OCI-LY1 (cell line): ENCODE results near the gene RNF121.

Source experiments
- H2AFZ ChIP-seq: fragments of 200-600 bp; sonication (generic), shearing (Covaris generic); 2 replicates; pipeline ENCODE4 v1.6.0; 2014; ENCODE audit warnings: antibody characterized with exemption, mild to moderate bottlenecking, low read length
- H3F3A ChIP-seq: fragments of 200-600 bp; sonication (generic), shearing (Covaris generic); 2 replicates; pipeline ENCODE4 v1.6.0; 2014; ENCODE audit warnings: mild to moderate bottlenecking, antibody characterized with exemption, low read length, moderate library complexity; ENCODE audit not compliant: insufficient read depth
- H3K27ac ChIP-seq: fragments of 200-600 bp; sonication (generic); 2 replicates; pipeline ENCODE4 v1.5.1; 2014; ENCODE audit warnings: low read length, mixed run types, mild to moderate bottlenecking, low read depth; ENCODE audit not compliant: poor library complexity, severe bottlenecking
- H3K27me3 ChIP-seq: fragments of 200-600 bp; sonication (generic); 2 replicates; pipeline ENCODE4 v1.6.0; 2014; ENCODE audit warnings: antibody characterized with exemption, mild to moderate bottlenecking, low read length, moderate library complexity; ENCODE audit not compliant: insufficient read depth
- H3K36me3 ChIP-seq: fragments of 200-600 bp; sonication (generic); 2 replicates; pipeline ENCODE4 v1.6.1; 2014; ENCODE audit warnings: mild to moderate bottlenecking, antibody characterized with exemption, low read length, moderate library complexity, mixed read lengths; ENCODE audit not compliant: insufficient read depth
- H3K4me1 ChIP-seq: fragments of 200-600 bp; sonication (generic); 2 replicates; pipeline ENCODE4 v1.5.1; 2014; ENCODE audit warnings: mild to moderate bottlenecking, low read length, moderate library complexity; ENCODE audit not compliant: insufficient read depth, severe bottlenecking
- H3K4me2 ChIP-seq: fragments of 200-600 bp; sonication (generic), shearing (Covaris generic); 2 replicates; pipeline ENCODE4 v1.6.1; 2014; ENCODE audit warnings: low read length
- H3K4me3 ChIP-seq: fragments of 200-600 bp; sonication (generic); 2 replicates; pipeline ENCODE4 v1.5.1; 2014; ENCODE audit warnings: low read length, low read depth, mild to moderate bottlenecking, mixed read lengths; ENCODE audit not compliant: poor library complexity, severe bottlenecking
- H3K79me2 ChIP-seq: fragments of 200-600 bp; shearing (Covaris generic); 2 replicates; pipeline ENCODE4 v1.6.1; 2016; ENCODE audit warnings: mixed run types, low read length, mixed read lengths; ENCODE audit not compliant: insufficient read depth
- H3K9ac ChIP-seq: fragments of 200-600 bp; sonication (generic), shearing (Covaris generic); 2 replicates; pipeline ENCODE4 v1.6.1; 2014; ENCODE audit warnings: mild to moderate bottlenecking, low read length, mixed read lengths
- H3K9me2 ChIP-seq: fragments of 200-600 bp; sonication (generic), shearing (Covaris generic); 2 replicates; pipeline ENCODE4 v1.6.1; 2014; ENCODE audit warnings: low read depth, mild to moderate bottlenecking, low read length, mixed read lengths
- H3K9me3 ChIP-seq: fragments of 200-600 bp; shearing (Covaris generic); 2 replicates; pipeline ENCODE4 v1.6.1; 2014; ENCODE audit warnings: low read length, mixed read lengths
- H4K20me1 ChIP-seq: fragments of 200-600 bp; sonication (generic), shearing (Covaris generic); 2 replicates; pipeline ENCODE4 v1.6.0; 2016; ENCODE audit warnings: mild to moderate bottlenecking, low read length; ENCODE audit not compliant: insufficient read depth
- CTCF ChIP-seq: fragments of 200-600 bp; sonication (generic), shearing (Covaris generic); IDR thresholded peaks from 2 replicates; pipeline ENCODE4 v1.5.1; 2017; ENCODE audit warnings: mild to moderate bottlenecking, antibody characterized with exemption, low read length, moderate library complexity, mixed read lengths
- EZH2 ChIP-seq: fragments of 200-600 bp; sonication (generic), shearing (Covaris generic); IDR thresholded peaks from 2 replicates; pipeline ENCODE4 v1.8.0; 2017; ENCODE audit warnings: borderline replicate concordance, mixed run types, mild to moderate bottlenecking, antibody characterized with exemption, low read length, moderate library complexity, mixed read lengths

RNF121 gene

GRCh38 chr11:71948314-71949027 is 19.6 kb downstream of the RNF121 start:
- TF ChIP-seq CTCF (no peak), EZH2 (no peak)
- peaks cover 4% of the 10 kb centered on the region; the same call in 1 of the 2 replicates for H3K36me3 ChIP-seq
- H3K27me3 ChIP-seq = no peaks in the 10 kb centered on the region
- H3K9me3 ChIP-seq = no peaks in the 10 kb centered on the region
- H3K79me2 ChIP-seq = peaks cover 22% of the 10 kb centered on the region
- H3F3A ChIP-seq = no peaks in the 10 kb centered on the region
- H3K4me1 ChIP-seq = peaks cover 27% of the 10 kb centered on the region
- no peak overlapping the region for H3K27ac ChIP-seq
- H3K4me3 ChIP-seq = no peak overlapping the region
- no peak overlapping the region for H3K4me2 ChIP-seq
- H4K20me1 ChIP-seq = no peaks in the 10 kb centered on the region
- H3K9me2 ChIP-seq = no peaks in the 10 kb centered on the region
- H2AFZ ChIP-seq = no peak overlapping the region
- H3K9ac ChIP-seq = no peak overlapping the region

- Histone ChIP-seq H3K27me3 (no peaks in the 10 kb centered on the region), H3K79me2 (peaks cover 18% of the 10 kb centered on the region), H3K9me3 (no peaks in the 10 kb centered on the region), H3K9me2 (no peaks in the 10 kb centered on the region), H4K20me1 (no peaks in the 10 kb centered on the region), H3K4me2 (no peak overlapping the region), H3K27ac (no peak overlapping the region), H3K4me1 (peaks cover 22% of the 10 kb centered on the region), H3K4me3 (no peak overlapping the region), H3F3A (no peaks in the 10 kb centered on the region), H3K36me3 (peaks cover 4% of the 10 kb centered on the region; the same call in 1 of the 2 replicates), H2AFZ (no peak overlapping the region), H3K9ac (no peak overlapping the region)
- TF ChIP-seq EZH2 (no peak), CTCF (no peak)
Observed at GRCh38 chr11:71949034-71949433, 20.2 kb downstream of the RNF121 start.

GRCh38 chr11:71951741-71952310 is 23.0 kb downstream of the RNF121 start:
- H3F3A ChIP-seq = no peaks in the 10 kb centered on the region
- H3K9me2 ChIP-seq = no peaks in the 10 kb centered on the region
- no peak overlapping the region for H3K27ac ChIP-seq
- H2AFZ ChIP-seq = no peak overlapping the region
- no peak overlapping the region for H3K4me2 ChIP-seq
- H3K79me2 ChIP-seq = peaks cover 19% of the 10 kb centered on the region
- no peak for TF ChIP-seq CTCF
- no peak for TF ChIP-seq EZH2
- no peaks in the 10 kb centered on the region for H3K9me3 ChIP-seq
- H3K27me3 ChIP-seq = no peaks in the 10 kb centered on the region
- H3K4me1 ChIP-seq = peaks cover 19% of the 10 kb centered on the region
- no peak overlapping the region for H3K4me3 ChIP-seq
- no peaks in the 10 kb centered on the region for H4K20me1 ChIP-seq
- no peaks in the 10 kb centered on the region for H3K36me3 ChIP-seq
- no peak overlapping the region for H3K9ac ChIP-seq
